ENCODE measurements around the gene DSCAM. TPM values are rescaled to one million over a fixed set of nuclear protein-coding genes. Genes with fewer than 3 reads are reported as not detected.

DSCAM gene
- total and polyA plus RNA-seq, 10 of the 15 experiments (the other 5 are each of a cell fraction or from before 2014, with no cell fraction given), result not detected

- TF ChIP-seq BCL3 (IDR thresholded peaks at IDR 0.05; ENCODE audit: borderline replicate concordance, insufficient read depth, low read depth, low read length, poor library complexity, severe bottlenecking) (no peak), ETV6 (conservative IDR thresholded peaks at IDR 0.05 in 1 of 2, IDR thresholded peaks at IDR 0.05 in 1 of 2; ENCODE audit: borderline replicate concordance in 1 of 2, low read depth in 1 of 2) (no peak), MEF2A (IDR thresholded peaks at IDR 0.05; ENCODE audit: insufficient read depth, low read depth, low read length) (no peak), ZBED1 (IDR thresholded peaks at IDR 0.05; ENCODE audit: borderline replicate concordance) (no peak)
- TF ChIP-seq, protein P1, sequence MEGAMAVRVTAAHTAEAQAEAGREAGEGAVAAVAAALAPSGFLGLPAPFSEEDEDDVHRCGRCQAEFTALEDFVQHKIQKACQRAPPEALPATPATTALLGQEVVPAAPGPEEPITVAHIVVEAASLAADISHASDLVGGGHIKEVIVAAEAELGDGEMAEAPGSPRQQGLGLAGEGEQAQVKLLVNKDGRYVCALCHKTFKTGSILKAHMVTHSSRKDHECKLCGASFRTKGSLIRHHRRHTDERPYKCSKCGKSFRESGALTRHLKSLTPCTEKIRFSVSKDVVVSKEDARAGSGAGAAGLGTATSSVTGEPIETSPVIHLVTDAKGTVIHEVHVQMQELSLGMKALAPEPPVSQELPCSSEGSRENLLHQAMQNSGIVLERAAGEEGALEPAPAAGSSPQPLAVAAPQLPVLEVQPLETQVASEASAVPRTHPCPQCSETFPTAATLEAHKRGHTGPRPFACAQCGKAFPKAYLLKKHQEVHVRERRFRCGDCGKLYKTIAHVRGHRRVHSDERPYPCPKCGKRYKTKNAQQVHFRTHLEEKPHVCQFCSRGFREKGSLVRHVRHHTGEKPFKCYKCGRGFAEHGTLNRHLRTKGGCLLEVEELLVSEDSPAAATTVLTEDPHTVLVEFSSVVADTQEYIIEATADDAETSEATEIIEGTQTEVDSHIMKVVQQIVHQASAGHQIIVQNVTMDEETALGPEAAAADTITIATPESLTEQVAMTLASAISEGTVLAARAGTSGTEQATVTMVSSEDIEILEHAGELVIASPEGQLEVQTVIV (IDR thresholded peaks at IDR 0.05; ENCODE audit: borderline replicate concordance, partially characterized antibody), result no peak
These were observed 885.7 kb downstream of the DSCAM start (continued) for GRCh38 chr21:39961251-39961650.

Small RNA genes lying within 50 kb of the gene (microRNA-seq; reads per million reads assigned to microRNA genes)
- not detected for gene MIR4760

Small RNA genes lying within 50 kb of the gene (small RNA-seq; reads per million reads assigned to genes)
- gene MIR4760 (not detected), gene RF00432 (not detected)

Data from GM12878 (cell line).